Raji (cell line): ENCODE data around the gene USPL1.

ENCODE experiments used
- POLR2A ChIP-seq: IDR thresholded peaks from 2 replicates; pipeline ENCODE4 v1.6.1; 2011; ENCODE audit warnings: low read depth, low read length, control low read depth; ENCODE audit not compliant: insufficient read depth

The USPL1 gene

DNA sequence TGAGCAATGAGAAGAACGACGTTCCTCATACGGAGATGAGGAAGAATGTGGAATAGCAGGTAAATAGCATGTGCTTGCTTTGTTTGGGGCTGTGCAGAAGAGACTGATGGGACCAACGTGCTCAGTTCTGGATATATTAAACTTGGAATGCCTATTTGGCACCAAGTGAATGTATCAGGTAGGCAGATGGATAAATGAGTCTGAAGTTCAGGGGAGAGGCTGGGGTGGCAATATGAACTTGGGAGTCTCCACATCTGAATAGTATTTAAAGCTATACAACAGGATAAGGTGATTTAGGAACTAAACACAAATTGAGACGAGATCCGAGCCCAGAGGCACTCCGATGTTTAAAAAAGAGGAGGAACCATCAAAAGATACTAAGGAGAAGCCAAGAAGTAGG is 12.7 kb upstream of the USPL1 start:
- TF ChIP-seq POLR2A = no peak

DNA sequence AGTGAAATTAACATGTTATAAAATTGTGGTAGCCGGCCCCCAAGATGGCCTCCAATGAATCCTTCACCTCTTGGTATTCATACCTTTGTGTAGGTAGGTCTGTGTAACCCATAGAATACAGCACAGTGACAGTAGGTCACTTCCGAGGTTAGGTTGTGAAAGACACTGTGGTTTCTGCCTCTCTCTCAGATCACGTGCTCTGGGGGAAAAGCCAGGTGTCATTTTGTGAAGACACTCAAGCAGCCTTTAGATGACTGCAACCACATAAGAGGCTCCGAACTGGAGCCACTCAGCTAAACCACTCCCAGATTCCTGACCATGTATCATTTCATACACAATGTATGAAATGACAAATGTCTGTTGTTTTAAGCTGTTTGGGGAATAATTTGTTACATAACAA is 9.8 kb upstream of the USPL1 start:
- no peak for TF ChIP-seq POLR2A

DNA sequence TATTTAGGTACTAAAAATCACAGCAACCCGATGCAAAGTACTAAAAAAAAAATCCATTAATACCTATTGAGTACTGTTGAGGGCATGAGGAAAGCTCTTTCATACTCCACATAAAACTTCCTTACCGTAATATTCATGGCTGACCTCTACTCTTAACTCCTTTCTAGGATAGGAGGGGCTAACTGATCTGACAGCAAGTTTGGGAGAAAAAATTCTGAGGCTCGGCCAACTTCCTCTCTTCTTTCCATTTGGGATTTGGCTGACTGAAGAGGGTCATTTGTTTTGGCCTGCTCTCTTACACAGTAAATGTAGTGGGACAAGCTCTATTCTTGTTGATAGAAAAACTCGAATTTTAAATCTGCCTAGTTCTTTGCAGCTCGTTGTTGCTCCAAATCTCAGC is 9.4 kb upstream of the USPL1 start:
- no peak for TF ChIP-seq POLR2A

DNA sequence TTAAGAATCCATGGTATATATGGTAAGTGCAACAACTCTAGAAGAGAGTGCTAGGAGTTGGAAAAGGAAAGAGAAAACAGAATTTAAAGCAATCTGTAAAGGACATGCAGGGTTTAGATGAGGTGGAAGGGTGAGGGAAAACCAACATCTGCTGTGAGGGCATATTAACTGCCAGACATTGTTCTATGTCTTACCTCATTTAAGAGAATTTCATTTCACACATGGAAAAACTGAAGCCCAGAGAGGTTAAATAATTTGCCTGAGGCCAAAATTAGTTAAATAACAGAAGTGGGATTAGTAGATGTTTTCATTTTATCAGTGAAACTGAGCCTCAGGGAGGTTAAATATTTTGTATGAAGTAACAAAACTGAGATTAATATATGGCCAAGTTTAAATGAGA is 7.4 kb upstream of the USPL1 start:
- TF ChIP-seq POLR2A = no peak

DNA sequence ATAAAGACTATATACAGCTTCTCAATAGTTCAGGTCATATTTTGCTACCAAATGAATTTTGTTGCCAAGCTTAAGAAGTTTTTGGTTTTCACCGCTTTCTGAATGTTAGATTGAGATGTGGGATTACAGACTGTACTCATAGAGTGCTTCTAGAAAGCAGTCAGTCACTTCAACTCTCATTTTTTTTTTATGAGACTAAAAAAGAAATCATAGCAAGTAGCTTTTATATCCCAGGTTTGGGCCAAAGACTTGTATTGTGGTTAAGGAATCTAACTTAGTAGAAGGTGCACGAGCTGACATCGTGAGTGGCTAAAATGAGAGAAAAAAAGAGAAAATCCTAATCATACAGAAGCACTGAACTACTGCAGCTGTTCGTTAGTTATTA is 2.2 kb upstream of the USPL1 start:
- no peak for TF ChIP-seq POLR2A

DNA sequence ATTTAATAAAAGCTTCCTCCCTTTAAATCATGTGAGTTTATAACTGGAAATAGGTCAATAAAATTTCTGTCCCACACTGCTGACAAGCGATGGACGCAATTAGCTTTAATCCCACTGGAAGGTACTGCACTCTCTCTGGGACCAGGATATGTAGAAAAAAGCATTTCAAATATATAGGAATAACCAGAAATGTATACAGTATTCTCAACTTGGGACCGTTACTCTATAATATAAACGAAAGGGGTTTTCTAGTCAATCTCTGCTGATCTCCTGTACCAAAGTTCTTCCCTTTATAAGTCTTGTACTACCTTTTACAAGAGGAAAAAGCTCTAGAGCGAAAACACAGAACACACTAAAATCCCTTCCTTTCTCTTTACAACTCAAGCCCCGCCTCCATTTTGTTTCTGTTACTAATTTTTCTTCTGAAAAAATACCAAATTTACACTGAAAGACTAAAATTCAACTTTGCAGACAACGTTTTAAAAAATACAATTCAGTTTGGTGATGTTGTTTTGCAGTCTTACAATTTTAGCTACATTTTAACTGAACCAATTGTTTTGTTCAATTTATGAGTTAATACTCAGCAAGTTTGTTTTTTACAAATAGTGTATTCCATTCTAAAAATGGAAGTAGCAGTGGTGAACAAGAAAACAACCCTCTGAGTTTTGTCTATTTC is 1.7 kb upstream of the USPL1 start:
- no peak for TF ChIP-seq POLR2A

DNA sequence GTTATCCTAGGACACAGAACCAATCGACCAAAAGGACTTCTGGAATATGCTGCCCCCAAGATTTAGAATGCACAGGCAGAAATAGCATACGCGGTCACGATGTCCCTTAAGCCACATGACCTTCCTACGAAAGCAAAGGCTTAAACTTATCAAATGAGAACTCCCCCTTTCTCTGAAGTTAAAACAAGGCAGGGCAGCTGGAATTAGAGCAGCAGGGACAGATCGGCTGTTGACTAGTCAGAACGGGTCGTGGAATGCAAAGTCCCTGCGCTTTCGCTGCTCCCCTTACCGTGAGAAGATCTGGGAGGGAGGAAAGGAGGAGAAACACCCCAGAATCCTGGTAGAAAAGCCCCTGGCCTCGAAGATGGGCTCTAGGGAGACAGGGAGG is 799 bp upstream of the USPL1 start:
- peak; percentile 82; the same call in 1 of the 2 replicates for TF ChIP-seq POLR2A

DNA sequence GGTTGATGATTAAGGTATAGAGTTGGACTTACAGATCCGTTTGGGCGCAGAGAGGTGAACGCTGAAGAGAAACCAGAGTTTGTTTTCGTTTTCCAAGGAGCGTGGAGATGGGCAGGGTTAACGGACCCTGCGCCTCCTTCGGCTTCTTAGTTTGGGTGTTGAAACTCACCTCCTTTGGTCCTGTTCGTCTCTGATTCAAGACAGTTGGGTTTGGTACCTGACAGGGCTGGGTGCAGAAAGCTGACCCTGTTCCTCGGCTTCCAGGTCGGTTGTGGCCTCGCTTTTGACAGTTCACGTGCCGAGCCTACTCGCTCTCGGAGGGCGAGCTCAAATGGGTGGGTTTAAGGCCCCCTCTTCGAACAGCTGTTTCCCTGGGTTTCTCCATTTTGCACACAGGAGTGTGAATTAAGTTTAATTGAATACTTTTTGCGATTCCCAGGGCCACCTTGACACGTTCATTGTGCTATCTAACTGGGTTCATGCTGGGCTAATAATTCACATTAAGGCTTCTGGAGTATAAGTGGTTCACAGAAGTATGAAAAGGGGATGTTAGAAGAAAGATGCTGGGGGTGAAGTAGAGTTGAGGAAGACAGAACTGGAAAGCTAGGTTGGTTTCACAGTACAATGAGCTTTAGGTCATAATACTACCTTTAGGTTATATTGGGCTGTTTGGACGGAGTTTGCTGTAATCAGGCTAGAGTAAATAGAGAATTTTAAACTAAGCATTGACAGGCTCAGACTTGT is 638 bp downstream of the USPL1 start:
- no peak for TF ChIP-seq POLR2A

DNA sequence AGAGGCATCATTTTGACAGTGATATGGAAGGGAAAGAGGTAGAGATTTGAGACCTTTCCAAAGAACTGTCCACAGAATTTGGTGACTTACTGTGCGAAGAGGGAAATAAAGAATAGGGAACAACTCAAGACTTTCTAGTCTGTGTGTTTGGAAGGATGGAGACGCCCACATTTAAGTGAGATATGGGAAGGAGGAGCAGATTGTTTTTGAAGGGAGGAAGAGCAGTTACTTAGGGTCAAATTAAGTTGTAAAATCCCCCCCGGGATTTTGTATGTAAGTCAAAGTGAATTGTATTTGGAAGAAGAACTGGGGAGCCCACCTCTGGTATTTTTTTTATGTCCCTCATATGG is 1.2 kb downstream of the USPL1 start:
- TF ChIP-seq POLR2A = no peak

DNA sequence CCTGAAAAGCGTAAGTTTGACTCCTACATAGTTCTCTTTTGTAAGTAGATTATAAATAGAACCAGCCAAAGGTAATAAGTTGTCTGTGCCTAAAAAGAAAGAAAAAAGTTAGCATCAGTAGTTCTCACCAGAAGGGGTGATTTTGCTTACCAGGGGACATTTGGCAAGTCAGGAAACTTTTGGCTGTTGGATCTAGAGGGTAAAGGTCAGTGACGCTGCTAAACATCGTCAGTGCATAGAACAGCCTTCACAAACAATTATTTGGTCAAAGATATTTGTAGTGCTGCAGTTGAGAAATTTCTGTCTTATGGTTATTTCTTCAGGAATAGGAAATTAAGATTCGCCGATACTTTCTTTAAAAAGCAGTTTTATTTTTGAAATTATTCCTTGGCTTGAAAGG is 2.0 kb downstream of the USPL1 start:
- no peak for TF ChIP-seq POLR2A

DNA sequence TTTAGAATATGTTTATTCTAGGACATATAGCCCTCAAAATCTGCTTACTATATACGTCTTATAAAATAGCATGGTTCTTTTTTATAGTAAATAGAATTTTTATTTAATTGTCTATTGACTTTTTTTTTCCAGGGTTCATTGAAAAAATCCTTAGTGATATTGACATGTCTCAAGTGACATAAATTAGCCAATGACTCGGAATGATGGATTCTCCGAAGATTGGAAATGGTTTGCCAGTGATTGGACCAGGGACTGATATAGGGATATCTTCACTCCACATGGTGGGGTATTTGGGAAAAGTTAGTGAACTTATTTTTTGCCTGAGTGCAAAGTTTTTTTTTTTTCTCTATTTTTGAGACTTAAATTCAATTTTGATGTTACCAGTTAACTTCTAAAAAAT is 3.2 kb downstream of the USPL1 start:
- no peak for TF ChIP-seq POLR2A

DNA sequence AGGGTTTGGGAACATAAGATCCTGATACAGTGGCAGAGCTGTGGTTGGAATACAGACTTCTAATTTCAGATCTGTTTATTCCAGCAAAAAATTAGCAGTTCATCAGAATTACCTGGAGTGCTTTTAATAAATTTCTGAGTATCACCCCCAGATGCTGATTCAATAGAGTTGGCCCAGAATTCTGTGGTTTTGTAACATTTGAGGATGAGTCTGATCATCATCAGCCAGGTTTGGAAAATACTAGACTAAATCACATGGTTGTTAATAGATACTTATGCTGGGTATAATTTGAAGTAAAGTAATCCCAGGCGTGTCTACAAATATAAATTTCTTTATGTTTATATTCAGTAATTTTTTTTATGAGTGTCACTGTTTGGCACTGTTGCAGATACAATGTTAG is 4.8 kb downstream of the USPL1 start:
- TF ChIP-seq POLR2A = no peak

DNA sequence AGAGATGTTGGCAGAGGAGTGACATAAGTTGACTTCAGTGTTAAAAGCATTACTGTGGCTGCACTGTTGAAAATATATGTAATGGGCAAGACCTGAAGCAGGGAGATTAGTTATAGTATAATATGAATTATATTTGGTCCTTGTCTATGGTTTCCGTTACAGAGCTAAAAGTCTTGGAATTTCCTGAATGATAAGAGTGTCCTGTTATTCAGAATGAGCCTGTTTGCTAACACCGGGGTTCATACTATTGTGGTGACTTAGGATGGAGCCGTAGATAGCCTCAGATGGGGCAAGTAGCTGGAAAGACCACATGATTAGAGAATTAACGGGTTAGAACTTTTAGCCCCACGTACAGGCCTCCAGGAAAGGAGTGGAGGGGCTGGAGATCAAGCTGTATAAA is 5.7 kb downstream of the USPL1 start:
- no peak for TF ChIP-seq POLR2A

DNA sequence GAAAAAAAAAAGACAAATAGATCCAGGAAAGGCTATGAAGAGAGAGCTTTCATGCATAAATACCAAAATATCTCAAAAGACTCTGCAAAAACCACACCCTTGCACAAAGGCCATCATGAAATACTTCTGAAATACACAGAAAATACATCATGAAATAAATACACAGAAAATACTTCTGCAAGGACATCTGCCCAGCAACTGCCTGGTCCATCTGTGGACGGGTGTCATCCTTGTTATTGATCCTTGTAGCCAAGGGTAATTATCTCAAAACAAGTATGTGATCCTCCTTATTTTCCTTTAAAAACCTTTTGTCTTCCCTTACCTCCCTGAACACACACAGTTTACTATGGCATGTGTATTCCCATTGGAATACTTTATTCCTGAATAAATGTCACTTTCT is 6.9 kb downstream of the USPL1 start:
- TF ChIP-seq POLR2A = no peak

DNA sequence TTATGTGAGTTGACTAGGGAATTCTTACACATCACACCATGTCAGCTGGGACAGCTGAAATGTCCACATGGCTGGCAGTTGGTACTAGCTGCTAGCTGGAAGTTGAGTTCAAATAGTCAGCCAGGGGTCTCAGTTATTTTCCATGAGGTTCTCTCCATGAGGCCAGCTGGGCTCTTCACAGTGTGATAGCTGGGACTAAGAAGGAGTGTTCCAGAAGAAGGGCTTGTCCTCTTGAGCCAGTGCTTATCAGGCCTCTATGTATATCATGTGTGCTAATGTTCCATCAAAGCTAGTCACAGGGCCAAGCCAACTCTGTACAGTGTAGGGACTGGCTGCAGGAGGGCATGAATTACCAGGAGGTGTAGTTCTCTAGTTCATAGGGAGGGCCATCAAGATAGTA is 11.8 kb downstream of the USPL1 start:
- no peak for TF ChIP-seq POLR2A

DNA sequence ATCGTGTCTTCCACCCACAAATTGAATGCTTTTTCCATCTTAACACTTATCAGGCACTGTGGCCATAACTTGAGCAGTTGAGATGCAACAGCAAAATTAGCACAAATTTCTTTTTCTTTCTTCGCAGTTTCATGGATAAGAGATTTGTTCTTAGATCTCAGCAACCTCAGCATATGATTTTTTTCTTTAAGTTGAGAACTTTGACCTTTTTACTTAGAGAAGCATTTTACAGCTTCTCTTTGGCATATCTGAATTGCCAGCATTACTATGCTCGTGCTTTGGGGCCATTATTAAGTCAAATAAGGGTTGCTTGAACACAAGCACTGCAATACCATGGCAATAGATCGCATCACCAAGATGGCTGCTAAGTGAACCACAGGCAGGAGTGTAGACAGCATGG is 16.1 kb downstream of the USPL1 start:
- TF ChIP-seq POLR2A = no peak

DNA sequence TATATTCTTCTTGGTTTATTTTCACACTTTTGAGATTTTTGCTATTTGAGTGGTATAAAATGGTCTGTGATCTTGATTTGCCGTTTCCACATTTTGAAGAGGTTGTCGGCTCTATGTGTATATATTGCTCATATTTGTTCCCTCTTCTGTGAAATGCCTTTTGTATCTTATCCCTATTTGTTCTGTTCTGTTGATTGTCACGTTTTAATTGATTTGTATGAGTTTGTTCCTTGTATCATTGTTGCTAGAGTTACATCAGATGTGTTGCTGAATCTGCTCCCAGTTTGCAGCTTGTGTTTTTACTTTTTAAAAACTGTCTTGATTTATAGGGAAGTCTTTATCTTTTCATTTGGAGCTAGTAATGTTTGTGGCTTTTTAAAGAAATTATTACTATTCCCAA is 17.1 kb downstream of the USPL1 start:
- TF ChIP-seq POLR2A = no peak
